GM20431 (cell line): ENCODE results near the gene CATSPERZ.

ENCODE experiments used
- in situ Hi-C: fragments of 300-500 bp; cut with MseI, MboI; formaldehyde crosslinking; loops from one replicate; pipeline ENCODE4 v1.15.0; 2020; ENCODE audit warnings: low sequenced_read_pairs; ENCODE audit not compliant: unreplicated experiment

Gene CATSPERZ

GRCh38 chr11:64299847-64300648 is at the start of gene CATSPERZ:
CATSPERZ (plus strand) TSS chr11:64300358; CDS start chr11:64300411, 53 bp downstream.
- in situ Hi-C loops = no loop called here

GRCh38 chr11:64250415-64251015 is 49.6 kb upstream of the CATSPERZ start:
- in situ Hi-C loops = no loop called here

- in situ Hi-C loops = no loop called here
These were observed 49.0 kb upstream of the CATSPERZ start, which contains the start of gene PLCB3 for GRCh38 chr11:64251016-64251752. PLCB3 (plus strand) TSS chr11:64251530; CDS start chr11:64251650, 120 bp downstream.

- in situ Hi-C loops = no loop called here
These were observed 48.5 kb upstream of the CATSPERZ start for GRCh38 chr11:64251753-64252002.

GRCh38 chr11:64252003-64252872 is 47.9 kb upstream of the CATSPERZ start:
- in situ Hi-C loops = no loop called here

GRCh38 chr11:64253043-64253442 is 47.1 kb upstream of the CATSPERZ start:
- in situ Hi-C loops = no loop called here

- in situ Hi-C loops = no loop called here
These were observed 46.7 kb upstream of the CATSPERZ start for GRCh38 chr11:64253481-64253880.

- in situ Hi-C loops = no loop called here
These were observed 45.8 kb upstream of the CATSPERZ start for GRCh38 chr11:64254326-64254725.

GRCh38 chr11:64255135-64256128 is 44.7 kb upstream of the CATSPERZ start:
- in situ Hi-C loops = no loop called here

GRCh38 chr11:64256300-64256699 is 43.9 kb upstream of the CATSPERZ start:
- in situ Hi-C loops = no loop called here

- in situ Hi-C loops = no loop called here
These were observed 41.8 kb upstream of the CATSPERZ start for GRCh38 chr11:64258356-64258755.

GRCh38 chr11:64258946-64259532 is 41.1 kb upstream of the CATSPERZ start:
- in situ Hi-C loops = no loop called here

- in situ Hi-C loops = no loop called here
These were observed 40.6 kb upstream of the CATSPERZ start for GRCh38 chr11:64259533-64260067.

- in situ Hi-C loops = no loop called here
These were observed 39.9 kb upstream of the CATSPERZ start for GRCh38 chr11:64260147-64260708.

GRCh38 chr11:64261556-64262080 is 38.5 kb upstream of the CATSPERZ start:
- in situ Hi-C loops = no loop called here

- in situ Hi-C loops = no loop called here
These were observed 37.7 kb upstream of the CATSPERZ start for GRCh38 chr11:64262271-64263002.
